ENCODE results near the gene SCUBE2.

DNA sequence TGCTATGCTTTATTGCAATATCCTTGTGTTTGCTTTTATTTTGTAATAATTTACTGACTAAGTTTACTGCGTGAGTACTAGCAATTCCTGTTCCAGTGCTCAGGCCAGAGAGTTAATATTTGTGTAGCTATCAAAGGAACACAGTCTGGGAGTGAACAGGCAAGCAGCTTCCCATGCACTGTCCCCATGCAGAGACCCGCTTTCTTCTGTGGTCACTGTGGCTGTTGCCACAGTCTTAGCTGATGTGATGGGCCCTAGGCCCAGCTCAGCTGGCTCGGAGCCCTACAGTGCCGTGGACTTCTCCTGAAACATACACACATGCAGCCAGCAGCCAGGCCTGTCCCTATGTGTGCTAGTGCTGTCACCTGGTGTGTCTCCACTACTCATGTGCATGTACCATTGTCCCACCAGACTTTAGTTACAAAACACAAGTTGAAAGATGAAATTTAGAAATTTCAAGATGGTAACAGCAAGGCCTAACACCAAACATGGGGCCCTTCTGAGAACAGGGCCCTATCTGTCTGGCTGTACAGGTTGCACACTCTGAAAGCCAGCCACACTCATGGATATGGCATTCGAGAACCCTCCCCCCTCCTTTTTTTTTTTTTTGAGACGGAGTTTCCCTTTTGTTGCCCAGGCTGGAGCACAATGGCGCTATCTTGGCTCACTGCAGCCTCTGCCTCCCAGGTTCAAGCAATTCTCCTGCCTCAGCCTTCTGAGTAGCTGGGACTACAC is 12.3 kb upstream of the SCUBE2 start:
- TF ChIP-seq, protein P1, sequence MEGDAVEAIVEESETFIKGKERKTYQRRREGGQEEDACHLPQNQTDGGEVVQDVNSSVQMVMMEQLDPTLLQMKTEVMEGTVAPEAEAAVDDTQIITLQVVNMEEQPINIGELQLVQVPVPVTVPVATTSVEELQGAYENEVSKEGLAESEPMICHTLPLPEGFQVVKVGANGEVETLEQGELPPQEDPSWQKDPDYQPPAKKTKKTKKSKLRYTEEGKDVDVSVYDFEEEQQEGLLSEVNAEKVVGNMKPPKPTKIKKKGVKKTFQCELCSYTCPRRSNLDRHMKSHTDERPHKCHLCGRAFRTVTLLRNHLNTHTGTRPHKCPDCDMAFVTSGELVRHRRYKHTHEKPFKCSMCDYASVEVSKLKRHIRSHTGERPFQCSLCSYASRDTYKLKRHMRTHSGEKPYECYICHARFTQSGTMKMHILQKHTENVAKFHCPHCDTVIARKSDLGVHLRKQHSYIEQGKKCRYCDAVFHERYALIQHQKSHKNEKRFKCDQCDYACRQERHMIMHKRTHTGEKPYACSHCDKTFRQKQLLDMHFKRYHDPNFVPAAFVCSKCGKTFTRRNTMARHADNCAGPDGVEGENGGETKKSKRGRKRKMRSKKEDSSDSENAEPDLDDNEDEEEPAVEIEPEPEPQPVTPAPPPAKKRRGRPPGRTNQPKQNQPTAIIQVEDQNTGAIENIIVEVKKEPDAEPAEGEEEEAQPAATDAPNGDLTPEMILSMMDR (IDR thresholded peaks at IDR 0.05) = no peak
- no peak for TF ChIP-seq POLR2A (IDR thresholded peaks at IDR 0.05)

Measured in body of pancreas (tissue), 4 donors.